Measurements from ENCODE around the gene KLHDC7A. TPM values are rescaled to one million over a fixed set of nuclear protein-coding genes. Genes with fewer than 3 reads are reported as not detected.

KLHDC7A gene
- total RNA-seq, 1 donor from 2014 or later = not detected

- no peaks in the 10 kb centered on the region for H3K4me1 ChIP-seq
- TF ChIP-seq POLR2AphosphoS5 (IDR thresholded peaks at IDR 0.05; ENCODE audit: insufficient read depth in 1 of 2, low read depth in 1 of 2) (no peak), POLR2A (IDR thresholded peaks at IDR 0.05) (no peak)
- TF ChIP-seq, protein P1, sequence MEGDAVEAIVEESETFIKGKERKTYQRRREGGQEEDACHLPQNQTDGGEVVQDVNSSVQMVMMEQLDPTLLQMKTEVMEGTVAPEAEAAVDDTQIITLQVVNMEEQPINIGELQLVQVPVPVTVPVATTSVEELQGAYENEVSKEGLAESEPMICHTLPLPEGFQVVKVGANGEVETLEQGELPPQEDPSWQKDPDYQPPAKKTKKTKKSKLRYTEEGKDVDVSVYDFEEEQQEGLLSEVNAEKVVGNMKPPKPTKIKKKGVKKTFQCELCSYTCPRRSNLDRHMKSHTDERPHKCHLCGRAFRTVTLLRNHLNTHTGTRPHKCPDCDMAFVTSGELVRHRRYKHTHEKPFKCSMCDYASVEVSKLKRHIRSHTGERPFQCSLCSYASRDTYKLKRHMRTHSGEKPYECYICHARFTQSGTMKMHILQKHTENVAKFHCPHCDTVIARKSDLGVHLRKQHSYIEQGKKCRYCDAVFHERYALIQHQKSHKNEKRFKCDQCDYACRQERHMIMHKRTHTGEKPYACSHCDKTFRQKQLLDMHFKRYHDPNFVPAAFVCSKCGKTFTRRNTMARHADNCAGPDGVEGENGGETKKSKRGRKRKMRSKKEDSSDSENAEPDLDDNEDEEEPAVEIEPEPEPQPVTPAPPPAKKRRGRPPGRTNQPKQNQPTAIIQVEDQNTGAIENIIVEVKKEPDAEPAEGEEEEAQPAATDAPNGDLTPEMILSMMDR (IDR thresholded peaks at IDR 0.05) = no peak
- no peak for DNase-seq (ENCODE audit: extremely low spot score in 2 of 2)
- intact Hi-C loops (cut with DNase I) = no loop called here
- no peaks in the 10 kb centered on the region for H3K27me3 ChIP-seq
- H3K36me3 ChIP-seq = no peaks in the 10 kb centered on the region
- H3K4me3 ChIP-seq = no peak overlapping the region
- H3K27ac ChIP-seq = no peak overlapping the region
- H3K9me3 ChIP-seq = no peaks in the 10 kb centered on the region
These were observed 23.9 kb downstream of the KLHDC7A start for GRCh38 chr1:18504609-18505008.

- no peaks in the 10 kb centered on the region for H3K9me3 ChIP-seq
- H3K27ac ChIP-seq = no peak overlapping the region
- no peak overlapping the region for H3K4me3 ChIP-seq
- no peaks in the 10 kb centered on the region for H3K4me1 ChIP-seq
- TF ChIP-seq, protein P1 (IDR thresholded peaks at IDR 0.05) = no peak
- TF ChIP-seq POLR2AphosphoS5 (IDR thresholded peaks at IDR 0.05; ENCODE audit: insufficient read depth in 1 of 2, low read depth in 1 of 2) (no peak), POLR2A (IDR thresholded peaks at IDR 0.05) (no peak)
- no peaks in the 10 kb centered on the region for H3K27me3 ChIP-seq
- no peak for DNase-seq (ENCODE audit: extremely low spot score in 2 of 2)
- intact Hi-C loops (cut with DNase I) = no loop called here
- H3K36me3 ChIP-seq = no peaks in the 10 kb centered on the region
These were observed 24.9 kb downstream of the KLHDC7A start for GRCh38 chr1:18505666-18506065.

- DNase-seq (ENCODE audit: extremely low spot score in 2 of 2) = no peak
- no peaks in the 10 kb centered on the region for H3K4me1 ChIP-seq
- no peaks in the 10 kb centered on the region for H3K27me3 ChIP-seq
- intact Hi-C loops (cut with DNase I) = no loop called here
- H3K36me3 ChIP-seq = no peaks in the 10 kb centered on the region
- no peaks in the 10 kb centered on the region for H3K9me3 ChIP-seq
- H3K27ac ChIP-seq = no peak overlapping the region
- TF ChIP-seq POLR2AphosphoS5 (IDR thresholded peaks at IDR 0.05; ENCODE audit: insufficient read depth in 1 of 2, low read depth in 1 of 2) (no peak), POLR2A (IDR thresholded peaks at IDR 0.05) (no peak)
- TF ChIP-seq, protein P1 (IDR thresholded peaks at IDR 0.05) = no peak
- H3K4me3 ChIP-seq = no peak overlapping the region
These were observed 27.4 kb downstream of the KLHDC7A start for GRCh38 chr1:18508084-18508483.

- intact Hi-C loops (cut with DNase I) = loop anchor here (5.0 kb wide), 1 partner anchor 1019 kb away; no protein-coding TSS in a partner anchor
- TF ChIP-seq POLR2A (IDR thresholded peaks at IDR 0.05) = no peak
- TF ChIP-seq, protein P1 (IDR thresholded peaks at IDR 0.05) = no peak
- TF ChIP-seq POLR2AphosphoS5 (IDR thresholded peaks at IDR 0.05; ENCODE audit: insufficient read depth in 1 of 2, low read depth in 1 of 2) = no peak
- Histone ChIP-seq H3K4me1 (no peaks in the 10 kb centered on the region), H3K9me3 (peaks cover 4% of the 10 kb centered on the region), H3K36me3 (no peaks in the 10 kb centered on the region), H3K27ac (no peak overlapping the region), H3K4me3 (no peak overlapping the region), H3K27me3 (no peaks in the 10 kb centered on the region)
- DNase-seq (ENCODE audit: extremely low spot score in 2 of 2) = peak in 1 of 2 donors; percentile 54
These were observed 30.6 kb downstream of the KLHDC7A start for GRCh38 chr1:18511149-18511873.

GRCh38 chr1:18511874-18512150, 31.1 kb downstream of the KLHDC7A start:
- Histone ChIP-seq H3K36me3 (no peaks in the 10 kb centered on the region), H3K4me1 (no peaks in the 10 kb centered on the region), H3K9me3 (peaks cover 6% of the 10 kb centered on the region), H3K27me3 (no peaks in the 10 kb centered on the region), H3K27ac (no peak overlapping the region), H3K4me3 (no peak overlapping the region)
- intact Hi-C loops (cut with DNase I) = loop anchor here (5.0 kb wide), 1 partner anchor 1020 kb away; no protein-coding TSS in a partner anchor
- no peak for TF ChIP-seq POLR2AphosphoS5 (IDR thresholded peaks at IDR 0.05; ENCODE audit: insufficient read depth in 1 of 2, low read depth in 1 of 2)
- TF ChIP-seq, protein P1 (IDR thresholded peaks at IDR 0.05) = no peak
- TF ChIP-seq POLR2A (IDR thresholded peaks at IDR 0.05) = no peak
- DNase-seq (ENCODE audit: extremely low spot score in 2 of 2) = no peak
